GM13977 (cell line): ENCODE results near the gene MFSD8.
"Not testable (repeated sequence)": the region's sequence is repeated elsewhere in the genome, so short reads cannot be mapped to it uniquely, and the experiment has no call there.

Experiments used
- DNase-seq: peaks from one replicate; pipeline ENCODE4 v3.0.0; 2012; ENCODE audit warnings: low spot score
- in situ Hi-C: fragments of 300-500 bp; cut with MboI; formaldehyde crosslinking; loops from one replicate; pipeline ENCODE4 v1.12.0; 2022; ENCODE audit warnings: low sequenced_read_pairs, low pct_unique_long_range_greater_than_20kb, mixed read lengths, inconsistent platforms; ENCODE audit not compliant: unreplicated experiment
- TF ChIP-seq, protein P1 (sequence below): IDR thresholded peaks from 2 replicates; pipeline ENCODE4 v1.5.1; 2012; ENCODE audit warnings: mild to moderate bottlenecking, control low read depth; ENCODE audit not compliant: insufficient read depth; ENCODE audit errors: extremely low read depth, missing control alignments

Gene MFSD8

DNA sequence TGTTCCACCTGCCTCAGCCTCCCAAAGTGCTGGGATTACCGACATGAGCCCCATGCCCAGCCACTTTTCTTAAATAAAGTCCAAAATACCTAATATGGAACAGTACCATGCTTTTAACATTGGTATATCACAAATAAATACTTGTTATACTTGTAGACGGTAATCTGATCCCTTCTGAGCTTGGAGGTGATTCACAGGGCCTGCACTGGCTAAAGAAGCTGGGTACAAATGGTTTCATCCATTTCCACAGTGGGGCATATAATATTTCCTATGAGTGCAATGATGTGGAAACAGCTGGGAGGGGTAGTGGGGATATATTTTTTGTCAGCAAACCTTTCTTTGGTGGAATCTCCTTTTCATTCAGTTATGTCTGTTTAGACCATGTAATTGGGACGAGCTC, 48.5 kb downstream of the MFSD8 start:
- DNase-seq, result no peak
- in situ Hi-C loops, result no loop called here
- TF ChIP-seq, protein P1, sequence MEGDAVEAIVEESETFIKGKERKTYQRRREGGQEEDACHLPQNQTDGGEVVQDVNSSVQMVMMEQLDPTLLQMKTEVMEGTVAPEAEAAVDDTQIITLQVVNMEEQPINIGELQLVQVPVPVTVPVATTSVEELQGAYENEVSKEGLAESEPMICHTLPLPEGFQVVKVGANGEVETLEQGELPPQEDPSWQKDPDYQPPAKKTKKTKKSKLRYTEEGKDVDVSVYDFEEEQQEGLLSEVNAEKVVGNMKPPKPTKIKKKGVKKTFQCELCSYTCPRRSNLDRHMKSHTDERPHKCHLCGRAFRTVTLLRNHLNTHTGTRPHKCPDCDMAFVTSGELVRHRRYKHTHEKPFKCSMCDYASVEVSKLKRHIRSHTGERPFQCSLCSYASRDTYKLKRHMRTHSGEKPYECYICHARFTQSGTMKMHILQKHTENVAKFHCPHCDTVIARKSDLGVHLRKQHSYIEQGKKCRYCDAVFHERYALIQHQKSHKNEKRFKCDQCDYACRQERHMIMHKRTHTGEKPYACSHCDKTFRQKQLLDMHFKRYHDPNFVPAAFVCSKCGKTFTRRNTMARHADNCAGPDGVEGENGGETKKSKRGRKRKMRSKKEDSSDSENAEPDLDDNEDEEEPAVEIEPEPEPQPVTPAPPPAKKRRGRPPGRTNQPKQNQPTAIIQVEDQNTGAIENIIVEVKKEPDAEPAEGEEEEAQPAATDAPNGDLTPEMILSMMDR, result no peak

DNA sequence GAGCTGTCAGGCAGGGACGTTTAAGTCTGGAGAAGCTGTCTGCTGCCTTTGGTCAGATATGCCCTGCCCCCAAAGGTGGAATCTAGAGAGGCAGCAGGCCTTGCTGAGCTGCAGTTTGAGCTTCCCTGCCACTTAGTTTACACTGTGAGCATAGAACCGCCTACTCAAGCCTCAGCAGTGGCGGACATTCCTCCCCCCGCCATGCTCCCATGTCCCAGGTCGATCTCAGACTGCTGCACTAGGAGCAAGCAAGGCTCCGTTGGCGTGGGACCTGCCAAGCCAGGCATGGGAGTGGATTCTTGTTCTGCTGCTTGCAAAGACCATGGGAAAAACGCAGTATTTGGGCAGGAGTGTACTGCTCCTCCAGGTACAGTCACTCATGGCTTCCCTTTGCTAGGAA, 59.9 kb downstream of the MFSD8 start:
- TF ChIP-seq, protein P1, result no peak
- DNase-seq, result no peak
- in situ Hi-C loops, result no loop called here

DNA sequence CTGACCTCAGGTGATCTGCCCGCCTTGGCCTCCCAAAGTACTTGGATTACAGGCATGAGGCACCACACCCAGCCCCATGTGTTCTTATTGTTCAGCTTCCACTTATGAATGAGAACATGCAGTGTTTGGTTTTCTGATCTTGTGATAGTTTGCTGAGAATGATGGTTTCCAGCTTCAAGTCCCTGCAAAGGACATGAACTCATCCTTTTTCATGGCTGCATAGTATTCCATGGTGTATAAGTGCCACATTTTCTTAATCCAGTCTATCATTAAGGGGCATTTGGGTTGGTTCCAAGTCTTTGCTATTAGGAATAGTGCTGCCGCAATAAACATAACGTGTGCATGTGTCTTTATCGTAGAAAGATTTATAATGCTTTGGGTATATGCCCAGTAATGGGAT, 65.3 kb downstream of the MFSD8 start:
- in situ Hi-C loops, DNase-seq: not testable (repeated sequence)

DNA sequence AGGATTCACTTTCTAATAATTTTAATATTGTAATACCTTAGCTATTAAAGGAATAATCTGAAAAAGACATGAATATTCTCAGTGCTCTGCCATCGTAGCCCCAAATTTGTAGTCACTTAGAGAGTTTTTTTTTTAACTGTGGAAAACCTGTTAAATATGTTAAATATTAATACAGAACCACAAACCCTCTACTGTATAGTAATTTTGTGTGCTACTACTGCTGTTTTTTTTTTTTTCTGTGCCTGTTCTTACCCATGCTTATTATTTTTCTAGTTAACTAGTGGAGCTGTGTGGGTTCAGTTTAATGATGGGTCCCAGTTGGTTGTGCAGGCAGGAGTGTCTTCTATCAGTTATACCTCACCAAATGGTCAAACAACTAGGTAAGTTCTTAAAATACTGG, 68.4 kb downstream of the MFSD8 start:
- TF ChIP-seq, protein P1, result no peak
- DNase-seq, result no peak
- in situ Hi-C loops, result no loop called here

DNA sequence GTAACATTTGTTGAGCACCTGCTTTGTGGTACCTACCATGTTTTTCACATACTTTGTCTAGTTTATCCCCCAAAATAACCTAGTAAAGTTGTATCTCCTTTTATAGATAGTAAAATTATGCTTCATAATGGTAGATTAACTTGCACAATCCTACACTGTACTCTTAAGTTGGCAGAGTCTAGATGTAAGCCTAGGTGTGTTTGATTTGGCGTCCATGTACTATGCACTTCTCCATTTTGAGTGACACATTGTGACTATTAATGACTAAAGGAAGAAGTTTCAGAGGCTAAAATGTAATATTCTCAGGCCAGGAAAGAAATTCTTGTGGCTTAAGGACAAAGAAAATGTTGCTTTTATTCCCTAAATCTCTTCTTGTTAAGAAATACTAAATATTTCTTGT, 68.9 kb downstream of the MFSD8 start:
- in situ Hi-C loops, result no loop called here
- no peak for DNase-seq
- TF ChIP-seq, protein P1, result no peak

DNA sequence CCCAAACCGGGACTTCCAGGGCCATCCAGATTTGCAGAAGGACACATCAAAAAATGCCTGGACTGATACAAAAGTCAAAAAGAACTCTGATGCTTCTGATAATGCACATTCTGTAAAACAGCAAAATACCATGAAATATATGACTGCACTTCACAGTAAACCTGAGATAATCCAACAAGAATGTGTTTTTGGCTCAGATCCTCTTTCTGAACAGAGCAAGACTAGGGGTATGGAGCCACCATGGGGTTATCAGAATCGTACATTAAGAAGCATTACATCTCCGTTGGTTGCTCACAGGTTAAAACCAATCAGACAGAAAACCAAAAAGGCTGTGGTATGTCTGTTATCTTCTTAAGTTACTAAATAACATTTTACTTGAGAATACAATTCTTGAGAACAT, 75.1 kb downstream of the MFSD8 start:
- TF ChIP-seq, protein P1, result no peak
- no peak for DNase-seq
- in situ Hi-C loops, result no loop called here

DNA sequence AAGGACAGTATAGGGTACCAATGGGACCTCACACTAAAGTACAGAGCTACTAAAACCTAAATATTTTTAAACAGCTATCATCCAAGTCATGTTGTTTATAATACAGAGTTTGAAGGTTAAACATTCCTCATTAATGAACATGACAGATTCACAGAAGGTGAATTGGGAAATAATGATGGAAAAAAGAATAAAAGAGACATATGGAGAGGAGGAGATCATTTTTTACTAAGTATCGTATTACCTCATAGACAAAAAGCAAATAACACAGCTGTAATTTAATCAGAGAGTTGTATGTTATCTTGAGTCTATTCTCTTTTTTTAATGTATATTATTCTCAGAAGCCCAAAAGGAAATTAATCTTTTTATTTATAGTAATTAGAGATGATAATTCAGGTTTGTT, 76.4 kb downstream of the MFSD8 start:
- no peak for DNase-seq
- TF ChIP-seq, protein P1, result no peak
- in situ Hi-C loops, result no loop called here
